IMR-90 (cell line): ENCODE results near the gene STX8. TPM values are rescaled to one million over a fixed set of nuclear protein-coding genes. Genes with fewer than 3 reads are reported as not detected.

Experiments used
- ATAC-seq: fragments of 200-7000 bp; cut with Tn5 transposase; 2 replicates; pipeline ENCODE4 v1.9.1; 2020; ENCODE audit warnings: low read depth, mild to moderate bottlenecking, moderate library complexity
- BruUV-seq: library from RNA; stranded (reverse); fragments of 400-500 nt; replicated peaks from 2 replicates; lab custom pipeline; 2021; lab: Mats Ljungman, UMichigan
- CTCF ChIA-PET: fragments of 300-600 bp; formaldehyde crosslinking; extraction: SDS; loops from one replicate; lab custom pipeline; 2021; ENCODE audit warnings: antibody characterized with exemption; lab: Yijun Ruan, JAX
- POLR2A ChIA-PET: fragments of 300-600 bp; sonication (Branson Sonifier 250); formaldehyde crosslinking; loops from one replicate; lab custom pipeline; 2022; ENCODE audit warnings: antibody characterized with exemption; ENCODE audit not compliant: unreplicated experiment; lab: Charles Lee
- DNase-seq: peaks from one replicate; pipeline ENCODE4 v3.0.0; 2013
- H2AFZ ChIP-seq: replicated peaks from 2 replicates; pipeline ENCODE3; 2013; ENCODE audit warnings: low read length, mild to moderate bottlenecking; ENCODE audit not compliant: poor library complexity
- H2AK5ac ChIP-seq: 2 replicates; pipeline ENCODE4 v1.6.1; 2013; ENCODE audit warnings: low read depth, low read length, inconsistent platforms
- H2AK9ac ChIP-seq: replicated peaks from 2 replicates; pipeline ENCODE3; 2013; ENCODE audit warnings: mild to moderate bottlenecking, low read depth, low read length, moderate library complexity; ENCODE audit not compliant: poor library complexity
- H2BK120ac ChIP-seq: 2 replicates; pipeline ENCODE4 v1.6.1; 2013; ENCODE audit warnings: low read depth, low read length, inconsistent platforms
- H2BK15ac ChIP-seq: 3 replicates; pipeline ENCODE4 v1.6.1; 2013; ENCODE audit warnings: low read depth, low read length, inconsistent platforms
- H2BK20ac ChIP-seq: 2 replicates; pipeline ENCODE4 v1.6.1; 2013; ENCODE audit warnings: low read depth, mild to moderate bottlenecking, inconsistent platforms, low read length, moderate library complexity
- H2BK5ac ChIP-seq: 2 replicates; pipeline ENCODE4 v1.6.1; 2013; ENCODE audit warnings: mild to moderate bottlenecking, low read depth, low read length, inconsistent platforms; ENCODE audit not compliant: poor library complexity, severe bottlenecking
- H3K14ac ChIP-seq: replicated peaks from 2 replicates; pipeline ENCODE4 v1.6.1; 2013; ENCODE audit warnings: low read depth, low read length, inconsistent platforms
- H3K18ac ChIP-seq: 2 replicates; pipeline ENCODE4 v1.6.1; 2013; ENCODE audit warnings: low read depth, low read length, control low read depth
- H3K23ac ChIP-seq: 2 replicates; pipeline ENCODE4 v1.6.1; 2013; ENCODE audit warnings: low read depth, low read length, inconsistent platforms
- H3K27ac ChIP-seq: 2 replicates; pipeline ENCODE4 v1.5.1; 2013; ENCODE audit warnings: mild to moderate bottlenecking, control low read depth, low read length; ENCODE audit not compliant: insufficient read depth
- H3K27me3 ChIP-seq: 2 replicates; pipeline ENCODE4 v1.6.1; 2013; ENCODE audit warnings: low read length; ENCODE audit not compliant: control insufficient read depth, insufficient read depth
- H3K36me3 ChIP-seq: 2 replicates; pipeline ENCODE4 v1.6.1; 2013; ENCODE audit warnings: low read length, mixed read lengths; ENCODE audit not compliant: control insufficient read depth, insufficient read depth
- H3K4ac ChIP-seq: 2 replicates; pipeline ENCODE4 v1.6.1; 2013; ENCODE audit warnings: low read depth, low read length, inconsistent platforms
- H3K4me1 ChIP-seq: 2 replicates; pipeline ENCODE4 v1.6.1; 2013; ENCODE audit warnings: low read length, mixed read lengths; ENCODE audit not compliant: control insufficient read depth, insufficient read depth
- H3K4me2 ChIP-seq: 2 replicates; pipeline ENCODE4 v1.6.1; 2013; ENCODE audit warnings: low read depth, mild to moderate bottlenecking, control low read depth, low read length, moderate library complexity
- H3K4me3 ChIP-seq: 2 replicates; pipeline ENCODE4 v1.5.1; 2013; ENCODE audit warnings: low read depth, mild to moderate bottlenecking, control low read depth, low read length, moderate library complexity; ENCODE audit not compliant: insufficient read depth
- H3K56ac ChIP-seq: 2 replicates; pipeline ENCODE4 v1.6.1; 2013; ENCODE audit warnings: low read length, inconsistent platforms; ENCODE audit not compliant: insufficient read depth; ENCODE audit errors: extremely low read depth
- H3K79me1 ChIP-seq, 2 experiments: 2 replicates each; pipeline ENCODE4 v1.6.1; 2013; ENCODE audit warnings: low read length in 2 of 2, inconsistent platforms in 1 of 2, low read depth in 1 of 2
- H3K9ac ChIP-seq: 2 replicates; pipeline ENCODE4 v1.6.1; 2013; ENCODE audit warnings: low read depth, low read length, control low read depth
- H3K9me1 ChIP-seq: 2 replicates; pipeline ENCODE4 v1.6.1; 2013; ENCODE audit warnings: low read length, inconsistent platforms; ENCODE audit not compliant: insufficient read depth
- H3K9me3 ChIP-seq: 2 replicates; pipeline ENCODE4 v1.6.1; 2013; ENCODE audit warnings: low read length; ENCODE audit not compliant: control insufficient read depth, insufficient read depth
- H4K20me1 ChIP-seq: 2 replicates; pipeline ENCODE4 v1.6.1; 2013; ENCODE audit warnings: low read length, inconsistent platforms; ENCODE audit not compliant: insufficient read depth
- H4K5ac ChIP-seq: 2 replicates; pipeline ENCODE4 v1.6.1; 2013; ENCODE audit warnings: mild to moderate bottlenecking, low read depth, low read length, control low read depth
- H4K8ac ChIP-seq, 2 experiments: 2 replicates each; pipeline ENCODE4 v1.6.1; 2013; ENCODE audit warnings: low read depth in 2 of 2, low read length in 2 of 2, control low read depth in 1 of 2, inconsistent platforms in 1 of 2
- H4K91ac ChIP-seq: 2 replicates; pipeline ENCODE4 v1.6.1; 2013; ENCODE audit warnings: low read depth, low read length, inconsistent platforms; ENCODE audit not compliant: insufficient read depth
- CTCF ChIP-seq: conservative IDR thresholded peaks from 2 replicates; pipeline ENCODE4 v1.5.1; 2012; ENCODE audit warnings: mild to moderate bottlenecking, low read depth, low read length, improper control_type of control experiment
- ELK1 ChIP-seq: fragments of 150-350 bp; IDR thresholded peaks from 2 replicates; pipeline ENCODE4 v1.6.1; 2016; ENCODE audit warnings: low read depth, mild to moderate bottlenecking, low read length, moderate library complexity, borderline replicate concordance
- WGBS, 2 experiments: methylation state at CpG; one replicate each; pipeline versions ENCODE4 v1.1.5 to v1.1.7; 2013; ENCODE audit warnings: missing lambda C conversion rate in 2 of 2; ENCODE audit not compliant: insufficient read length in 1 of 2; ENCODE audit errors: extremely low coverage in 2 of 2; 5-methylcytosine and 5-hydroxymethylcytosine counted together
- dilution Hi-C: fragments of 300-500 bp; cut with HindIII; formaldehyde crosslinking; loops from one replicate; pipeline ENCODE4 v1.14.3; 2018; ENCODE audit warnings: low sequenced_read_pairs; ENCODE audit not compliant: unreplicated experiment
- in situ Hi-C: fragments of 300-500 bp; cut with MboI; formaldehyde crosslinking; loops from 3 replicates; pipeline ENCODE4 v1.14.3; 2019; ENCODE audit warnings: low sequenced_read_pairs, inconsistent platforms, mixed read lengths
- intact Hi-C: fragments of 100-400 bp; cut with micrococcal nuclease; formaldehyde crosslinking; loops from 2 replicates; pipeline ENCODE4 v1.10.0; 2022
- polyA plus RNA-seq, 3 experiments: library from polyadenylated mRNA; depleted of rRNA; stranded (reverse); fragments of >200 nt; gene quantifications; 2 replicates each; pipeline ENCODE4 v1.2.3, GENCODE V29; 2012; ENCODE audit warnings: low replicate concordance in 1 of 3
- total RNA-seq: library from RNA; depleted of rRNA; stranded (reverse); fragments of >200 nt; gene quantifications from 2 replicates; pipeline ENCODE4 v1.2.3, GENCODE V29; 2012

The STX8 gene
- total and polyA plus RNA-seq, 2 of the 4 experiments (the other 2 are of a cell fraction) = 26.5 to 47.0 TPM

- dilution Hi-C loops (no loop called here), intact Hi-C loops (no loop called here), in situ Hi-C loops (loop anchor here (10.0 kb wide), 1 partner anchor 64 kb away; no protein-coding TSS in a partner anchor)
- Histone ChIP-seq H2AK9ac (no peak overlapping the region), H3K27me3 (peaks cover 17% of the 10 kb centered on the region; the same call in 1 of the 2 replicates), H2AK5ac (no peak overlapping the region), H3K36me3 (no peaks in the 10 kb centered on the region), H3K4me1 (no peaks in the 10 kb centered on the region; the same call in 1 of the 2 replicates), H4K91ac (no peak overlapping the region), H2AFZ (peak overlapping the region; percentile 29), H2BK120ac (no peak overlapping the region), H3K79me1 (no peaks in the 10 kb centered on the region), H3K4me3 (no peak overlapping the region), H3K4me2 (no peak overlapping the region), H4K8ac (no peak overlapping the region), H3K56ac (no peak overlapping the region), H2BK20ac (no peak overlapping the region), H3K4ac (no peak overlapping the region), H3K9me3 (no peaks in the 10 kb centered on the region), H3K23ac (no peak overlapping the region), H2BK5ac (no peak overlapping the region), H3K18ac (no peak overlapping the region), H3K27ac (no peak overlapping the region), H4K20me1 (no peaks in the 10 kb centered on the region), H3K9me1 (no peaks in the 10 kb centered on the region), H3K14ac (no peak overlapping the region), H4K5ac (no peak overlapping the region), H2BK15ac (no peak overlapping the region), H3K9ac (no peak overlapping the region)
- BruUV-seq = no TSS peak
- ATAC-seq (no peak), DNase-seq (no peak)
- TF ChIP-seq CTCF (no peak), ELK1 (no peak)
- CTCF ChIA-PET = no interaction called here
- POLR2A ChIA-PET = no interaction called here
- WGBS, 2 experiments = 80% methylated on average over 3 of the region's 10 CpGs; no CpG with 5 or more reads in 1 of the 2 experiments
Observed at GRCh38 chr17:9208381-9209105, 367.1 kb downstream of the STX8 start.
